Neuronal stem cell (in vitro differentiated cells): ENCODE results near the gene ANKMY1.

ENCODE experiments used
- DNase-seq: peaks from one replicate; pipeline ENCODE4 v3.0.0-alpha.2; 2013; ENCODE audit warnings: low spot score
- H2AFZ ChIP-seq: one replicate; pipeline ENCODE4 v1.6.1; 2013; ENCODE audit warnings: mild to moderate bottlenecking, low read length, inconsistent platforms
- H2AK5ac ChIP-seq: 2 replicates; pipeline ENCODE4 v1.6.1; 2013; ENCODE audit warnings: low read depth, mild to moderate bottlenecking, inconsistent platforms, low read length, moderate library complexity, mixed read lengths
- H2BK120ac ChIP-seq: 2 replicates; pipeline ENCODE4 v1.6.1; 2013; ENCODE audit warnings: low read depth, mild to moderate bottlenecking, inconsistent platforms, low read length, moderate library complexity, mixed read lengths
- H2BK12ac ChIP-seq: one replicate; pipeline ENCODE4 v1.6.1; 2013; ENCODE audit warnings: low read length, inconsistent platforms
- H2BK15ac ChIP-seq: 2 replicates; pipeline ENCODE4 v1.6.1; 2013; ENCODE audit warnings: mild to moderate bottlenecking, low read length, inconsistent platforms, mixed read lengths
- H2BK5ac ChIP-seq: one replicate; pipeline ENCODE4 v1.6.1; 2013; ENCODE audit warnings: inconsistent platforms, mild to moderate bottlenecking, low read length, moderate library complexity
- H3K14ac ChIP-seq: one replicate; pipeline ENCODE4 v1.6.1; 2013; ENCODE audit warnings: low read length, inconsistent platforms
- H3K18ac ChIP-seq: 2 replicates; pipeline ENCODE4 v1.6.1; 2013; ENCODE audit warnings: low read length, inconsistent platforms
- H3K23ac ChIP-seq: 2 replicates; pipeline ENCODE4 v1.6.1; 2013; ENCODE audit warnings: low read depth, mild to moderate bottlenecking, mixed read lengths, low read length, inconsistent platforms; ENCODE audit not compliant: poor library complexity
- H3K27ac ChIP-seq: replicated peaks from 3 replicates; pipeline ENCODE4 v1.5.1; 2013; ENCODE audit warnings: low read length, inconsistent platforms
- H3K27me3 ChIP-seq, 3 experiments: 2 replicates each; pipeline ENCODE4 v1.6.1; 2013; ENCODE audit warnings: low read length in 3 of 3, mild to moderate bottlenecking in 2 of 3, inconsistent platforms in 1 of 3, low read depth in 1 of 3, mixed read lengths in 1 of 3, moderate library complexity in 1 of 3; ENCODE audit not compliant: control insufficient read depth in 3 of 3, insufficient read depth in 3 of 3
- H3K36me3 ChIP-seq, 2 donors: replicated peaks in 1 of 2; 2 replicates each; pipeline ENCODE4 v1.6.1; 2013; ENCODE audit warnings: low read length in 2 of 2; ENCODE audit not compliant: control insufficient read depth in 2 of 2, insufficient read depth in 2 of 2
- H3K4ac ChIP-seq: 2 replicates; pipeline ENCODE4 v1.6.1; 2013; ENCODE audit warnings: inconsistent platforms, mild to moderate bottlenecking, low read length, moderate library complexity
- H3K4me1 ChIP-seq, 2 donors: 1 replicate in 1 of 2; 2 replicates in 1 of 2; pipeline ENCODE4 v1.6.1; 2013; ENCODE audit warnings: low read length in 2 of 2, low read depth in 1 of 2; ENCODE audit not compliant: control insufficient read depth in 2 of 2, insufficient read depth in 1 of 2
- H3K4me2 ChIP-seq: one replicate; pipeline ENCODE4 v1.6.1; 2013; ENCODE audit warnings: mild to moderate bottlenecking, low read length, inconsistent platforms; ENCODE audit not compliant: insufficient read depth, poor library complexity, severe bottlenecking
- H3K4me3 ChIP-seq, 2 donors: 2 replicates each; pipeline ENCODE4 v1.5.1; 2013; ENCODE audit warnings: low read length in 2 of 2, mild to moderate bottlenecking in 2 of 2, inconsistent platforms in 1 of 2, moderate library complexity in 1 of 2
- H3K79me1 ChIP-seq: one replicate; pipeline ENCODE4 v1.6.1; 2013; ENCODE audit warnings: low read depth, mild to moderate bottlenecking, inconsistent platforms, low read length, moderate library complexity
- H3K9ac ChIP-seq: one replicate; pipeline ENCODE4 v1.6.1; 2013; ENCODE audit warnings: mild to moderate bottlenecking, low read depth, low read length, inconsistent platforms; ENCODE audit not compliant: poor library complexity
- H3K9me3 ChIP-seq, 2 donors: replicated peaks in 1 of 2; 2 replicates each; pipeline versions ENCODE3 to v1.6.1; 2013; ENCODE audit warnings: low read length in 2 of 2, mild to moderate bottlenecking in 2 of 2, inconsistent platforms in 1 of 2, low read depth in 1 of 2, mixed read lengths in 1 of 2, moderate library complexity in 1 of 2; ENCODE audit not compliant: control insufficient read depth in 2 of 2, insufficient read depth in 1 of 2
- H4K8ac ChIP-seq: one replicate; pipeline ENCODE4 v1.6.1; 2013; ENCODE audit warnings: low read depth, mild to moderate bottlenecking, inconsistent platforms, low read length, moderate library complexity
- H4K91ac ChIP-seq: one replicate; pipeline ENCODE4 v1.6.1; 2013; ENCODE audit warnings: low read length, low read depth, mild to moderate bottlenecking, inconsistent platforms; ENCODE audit not compliant: poor library complexity
- WGBS, 2 donors: extraction: QIAGEN DNeasy Blood & Tissue Kit; methylation state at CpG; one replicate each; pipeline ENCODE4 v1.1.7; 2013; ENCODE audit warnings: missing lambda C conversion rate in 2 of 2, mixed read lengths in 1 of 2; ENCODE audit not compliant: insufficient read length in 2 of 2, insufficient replicate concordance in 1 of 2; ENCODE audit errors: extremely low coverage in 2 of 2; 5-methylcytosine and 5-hydroxymethylcytosine counted together

ANKMY1 gene

GRCh38 chr2:240554767-240555493, 2.9 kb downstream of the ANKMY1 start:
- Histone ChIP-seq H3K14ac (no peak overlapping the region), H3K18ac (no peak overlapping the region), H4K8ac (no peak overlapping the region), H3K9ac (no peak overlapping the region), H3K4me1 (peaks cover 3 to 5% of the 10 kb centered on the region in 2 donors), H3K4me3 (no peak overlapping the region), H3K23ac (no peak overlapping the region), H2BK15ac (no peak overlapping the region), H2AK5ac (no peak overlapping the region), H2BK120ac (no peak overlapping the region), H3K27ac (no peak overlapping the region), H3K9me3 (peaks cover 2 to 13% of the 10 kb centered on the region in 2 donors), H3K4ac (no peak overlapping the region), H3K27me3 (peaks cover 0 to 11% (median 0%) of the 10 kb centered on the region in 3 experiments), H2BK5ac (no peak overlapping the region), H3K4me2 (no peak overlapping the region), H3K79me1 (peaks cover 11% of the 10 kb centered on the region), H2AFZ (no peak overlapping the region), H2BK12ac (no peak overlapping the region), H3K36me3 (peaks cover 2 to 66% of the 10 kb centered on the region in 2 donors), H4K91ac (no peak overlapping the region)
- WGBS, 2 donors = no CpG with 5 or more reads among the region's 17 CpGs
- DNase-seq = no peak

- Histone ChIP-seq H4K91ac (no peak overlapping the region), H3K27me3 (peaks cover 0 to 10% (median 0%) of the 10 kb centered on the region in 3 experiments), H4K8ac (no peak overlapping the region), H3K79me1 (peaks cover 9% of the 10 kb centered on the region), H3K4me1 (peaks cover 0 to 5% of the 10 kb centered on the region in 2 donors), H3K4me3 (no peak overlapping the region), H3K9me3 (peaks cover 2 to 13% of the 10 kb centered on the region in 2 donors), H3K14ac (no peak overlapping the region), H2AK5ac (no peak overlapping the region), H3K4me2 (no peak overlapping the region), H2BK12ac (no peak overlapping the region), H3K36me3 (peaks cover 2 to 61% of the 10 kb centered on the region in 2 donors), H2BK15ac (no peak overlapping the region), H2BK5ac (no peak overlapping the region), H3K9ac (no peak overlapping the region), H2AFZ (no peak overlapping the region), H2BK120ac (no peak overlapping the region), H3K27ac (no peak overlapping the region), H3K18ac (no peak overlapping the region), H3K23ac (no peak overlapping the region), H3K4ac (no peak overlapping the region)
- no CpG with 5 or more reads among the region's 7 CpGs for WGBS, 2 donors
- no peak for DNase-seq
These were observed 3.8 kb downstream of the ANKMY1 start for GRCh38 chr2:240553956-240554480.

GRCh38 chr2:240551811-240552210, 6.0 kb downstream of the ANKMY1 start:
- Histone ChIP-seq H2BK12ac (no peak overlapping the region), H3K23ac (no peak overlapping the region)
- WGBS, 2 donors = no CpG with 5 or more reads among the region's 1 CpG

GRCh38 chr2:240551288-240551687, 6.5 kb downstream of the ANKMY1 start:
- H2AFZ ChIP-seq = no peak overlapping the region
- no peak for DNase-seq
- no peak overlapping the region for H2BK120ac ChIP-seq
- H3K18ac ChIP-seq = no peak overlapping the region
- H2BK12ac ChIP-seq = no peak overlapping the region
- H3K4me3 ChIP-seq = no peak overlapping the region
- peaks cover 2 to 51% of the 10 kb centered on the region in 2 donors for H3K36me3 ChIP-seq
- H3K4me1 ChIP-seq = no peaks in the 10 kb centered on the region
- H3K14ac ChIP-seq = no peak overlapping the region
- H3K79me1 ChIP-seq = peaks cover 9% of the 10 kb centered on the region
- H3K27me3 ChIP-seq = no peaks in the 10 kb centered on the region
- H2BK5ac ChIP-seq = no peak overlapping the region
- no peak overlapping the region for H3K23ac ChIP-seq
- H2BK15ac ChIP-seq = no peak overlapping the region
- H4K8ac ChIP-seq = no peak overlapping the region
- H3K9me3 ChIP-seq = peaks cover 2 to 13% of the 10 kb centered on the region in 2 donors
- H3K4ac ChIP-seq = no peak overlapping the region
- no peak overlapping the region for H4K91ac ChIP-seq
- no CpG with 5 or more reads among the region's 4 CpGs for WGBS, 2 donors
- no peak overlapping the region for H3K9ac ChIP-seq
- H2AK5ac ChIP-seq = no peak overlapping the region
- no peak overlapping the region for H3K4me2 ChIP-seq
- H3K27ac ChIP-seq = no peak overlapping the region

More at GRCh38 chr2:240551811-240552210, 6.0 kb downstream of the ANKMY1 start:
- Histone ChIP-seq H3K18ac (no peak overlapping the region), H2AK5ac (no peak overlapping the region), H2BK120ac (no peak overlapping the region), H2BK5ac (no peak overlapping the region), H2BK15ac (no peak overlapping the region), H4K91ac (no peak overlapping the region), H3K4me1 (no peaks in the 10 kb centered on the region), H3K79me1 (peaks cover 9% of the 10 kb centered on the region), H3K27me3 (no peaks in the 10 kb centered on the region), H3K4ac (no peak overlapping the region), H2AFZ (no peak overlapping the region), H3K4me2 (no peak overlapping the region), H3K14ac (no peak overlapping the region), H3K4me3 (no peak overlapping the region), H3K9ac (no peak overlapping the region), H3K27ac (no peak overlapping the region), H3K36me3 (peaks cover 2 to 51% of the 10 kb centered on the region in 2 donors), H4K8ac (no peak overlapping the region), H3K9me3 (peaks cover 2 to 13% of the 10 kb centered on the region in 2 donors)
- DNase-seq = no peak
